HCT116 (cell line): ENCODE results near the gene MAP3K10. TPM values are rescaled to one million over a fixed set of nuclear protein-coding genes. Genes with fewer than 3 reads are reported as not detected.

Experiments
- ATAC-seq: fragments of 200-7000 bp; cut with Tn5 transposase; 2 replicates; pipeline ENCODE4 v1.9.1; 2020; ENCODE audit warnings: mild to moderate bottlenecking, moderate library complexity
- BruUV-seq: library from RNA; stranded (reverse); fragments of 400-500 nt; replicated peaks from 2 replicates; lab custom pipeline; 2021; lab: Mats Ljungman, UMichigan
- CTCF ChIA-PET: fragments of 300-600 bp; sonication (Branson Sonifier 250); formaldehyde crosslinking; loops from one replicate; lab custom pipeline; 2021; ENCODE audit warnings: antibody characterized with exemption; lab: Charles Lee
- POLR2A ChIA-PET: fragments of 300-600, 350-600 bp; sonication (Branson Sonifier 250); formaldehyde crosslinking; loops from one replicate; lab custom pipeline; 2021; ENCODE audit warnings: antibody characterized with exemption; lab: Charles Lee
- RAD21 ChIA-PET, 2 experiments: fragments of 300-600 bp; sonication (Branson Sonifier 250); formaldehyde crosslinking; loops; one replicate each; lab custom pipeline; 2023; ENCODE audit warnings: low total read pairs in 2 of 2; ENCODE audit not compliant: uncharacterized antibody in 2 of 2, unreplicated experiment in 2 of 2, low non-redundant PET in 1 of 2; lab: Charles Lee
- DNase-seq: peaks from one replicate; pipeline ENCODE4 v3.0.0-alpha.2; 2010; ENCODE audit warnings: low read depth, low spot score
- H2AFZ ChIP-seq: fragments of 200-600 bp; shearing (Covaris generic), sonication (generic); 2 replicates; pipeline ENCODE4 v1.6.1; 2017; ENCODE audit warnings: low read depth, mixed run types, mixed read lengths, antibody characterized with exemption, low read length; ENCODE audit not compliant: poor library complexity, severe bottlenecking
- H3K27ac ChIP-seq: 2 replicates; pipeline ENCODE4 v1.5.1; 2012; ENCODE audit warnings: low read depth, low read length
- H3K27me3 ChIP-seq: fragments of 200-600 bp; sonication (generic); 2 replicates; pipeline ENCODE4 v1.6.1; 2016; ENCODE audit warnings: mixed run types, low read length, mixed read lengths; ENCODE audit not compliant: insufficient read depth
- H3K36me3 ChIP-seq, 2 experiments: fragments of 200-500 bp in 1 of 2; fragments of 200-600 bp in 1 of 2; sonication (Bioruptor generic) in 1 of 2; sonication (generic) in 1 of 2; 2 replicates each; pipeline versions ENCODE4 v1.5.1 to v1.6.1; 2014 to 2016; ENCODE audit warnings: low read length in 2 of 2, inconsistent platforms in 1 of 2, mixed read lengths in 1 of 2, mixed run types in 1 of 2; ENCODE audit not compliant: insufficient read depth in 2 of 2, control insufficient read depth in 1 of 2
- H3K4me1 ChIP-seq, 2 experiments: fragments of 200-600 bp in 1 of 2; sonication (generic) in 1 of 2; 2 replicates each; pipeline versions ENCODE4 v1.5.1 to v1.6.1; 2012 to 2017; ENCODE audit warnings: low read length in 2 of 2, inconsistent platforms in 1 of 2, mild to moderate bottlenecking in 1 of 2, mixed read lengths in 1 of 2, mixed run types in 1 of 2, moderate library complexity in 1 of 2; ENCODE audit not compliant: insufficient read depth in 2 of 2, control insufficient read depth in 1 of 2
- H3K4me2 ChIP-seq: fragments of 200-600 bp; sonication (generic); 2 replicates; pipeline ENCODE4 v1.6.1; 2017; ENCODE audit warnings: mixed run types, low read length, mixed read lengths
- H3K4me3 ChIP-seq, 2 experiments: fragments of 200-600 bp in 1 of 2; sonication (generic) in 1 of 2; replicated peaks in 1 of 2; 2 replicates each; pipeline ENCODE4 v1.5.1; 2011 to 2016; ENCODE audit warnings: low read length in 2 of 2, control low read depth in 1 of 2, low read depth in 1 of 2, mild to moderate bottlenecking in 1 of 2, mixed read lengths in 1 of 2, mixed run types in 1 of 2
- H3K79me2 ChIP-seq: fragments of 200-600 bp; sonication (generic); 2 replicates; pipeline ENCODE4 v1.6.1; 2017; ENCODE audit warnings: mild to moderate bottlenecking, mixed run types, low read length, moderate library complexity, mixed read lengths; ENCODE audit not compliant: insufficient read depth
- H3K9ac ChIP-seq: fragments of 200-600 bp; sonication (generic); 2 replicates; pipeline ENCODE4 v1.6.1; 2016; ENCODE audit warnings: low read length, mixed read lengths
- H3K9me2 ChIP-seq: fragments of 200-600 bp; sonication (generic), shearing (Covaris generic); 2 replicates; pipeline ENCODE4 v1.6.1; 2017; ENCODE audit warnings: mixed run types, mild to moderate bottlenecking, moderate library complexity; ENCODE audit not compliant: insufficient read depth
- H3K9me3 ChIP-seq, 2 experiments: fragments of 200-500 bp in 1 of 2; fragments of 200-600 bp in 1 of 2; sonication (Bioruptor generic) in 1 of 2; sonication (generic) in 1 of 2; 2 replicates each; pipeline ENCODE4 v1.6.1; 2014 to 2017; ENCODE audit warnings: low read length in 2 of 2, mixed read lengths in 2 of 2, inconsistent platforms in 1 of 2, low read depth in 1 of 2, mild to moderate bottlenecking in 1 of 2, mixed run types in 1 of 2, moderate library complexity in 1 of 2; ENCODE audit not compliant: control insufficient read depth in 1 of 2, insufficient read depth in 1 of 2
- H4K20me1 ChIP-seq: fragments of 200-600 bp; sonication (generic), shearing (Covaris generic); 2 replicates; pipeline ENCODE4 v1.6.1; 2017; ENCODE audit warnings: mixed run types, mild to moderate bottlenecking, moderate library complexity; ENCODE audit not compliant: insufficient read depth
- CEBPB ChIP-seq: IDR thresholded peaks from 2 replicates; pipeline ENCODE4 v1.6.1; 2012; ENCODE audit warnings: low read depth
- CTCF ChIP-seq, 3 experiments: fragments of 200-600 bp in 1 of 3; sonication (generic) in 1 of 3; IDR thresholded peaks in 2 of 3; conservative IDR thresholded peaks in 1 of 3; 2 replicates each; pipeline ENCODE4 v1.5.1; 2012 to 2017; ENCODE audit warnings: low read depth in 2 of 3, low read length in 2 of 3, antibody characterized with exemption in 1 of 3, borderline replicate concordance in 1 of 3, control low read depth in 1 of 3, mild to moderate bottlenecking in 1 of 3, mixed read lengths in 1 of 3, mixed run types in 1 of 3, moderate library complexity in 1 of 3; ENCODE audit not compliant: insufficient read depth in 1 of 3
- ELF1 ChIP-seq: IDR thresholded peaks from 2 replicates; pipeline ENCODE4 v1.6.1; 2012; ENCODE audit warnings: low read depth, borderline replicate concordance
- EZH2 ChIP-seq: fragments of 200-600 bp; sonication (generic); IDR thresholded peaks from 2 replicates; pipeline ENCODE4 v1.6.1; 2017; ENCODE audit warnings: antibody characterized with exemption, mixed run types
- MAX ChIP-seq: IDR thresholded peaks from 2 replicates; pipeline ENCODE4 v1.6.1; 2012
- POLR2A ChIP-seq: IDR thresholded peaks from 2 replicates; pipeline ENCODE4 v1.7.0; 2011; ENCODE audit warnings: borderline replicate concordance; ENCODE audit not compliant: insufficient read depth, insufficient read length; ENCODE audit errors: extremely low read depth
- POLR2AphosphoS5 ChIP-seq: IDR thresholded peaks from 2 replicates; pipeline ENCODE4 v1.6.1; 2011; ENCODE audit warnings: mild to moderate bottlenecking, low read depth, low read length, moderate library complexity
- TCF7L2 ChIP-seq: IDR thresholded peaks from 2 replicates; pipeline ENCODE4 v1.7.0; 2011; ENCODE audit warnings: borderline replicate concordance, inconsistent platforms; ENCODE audit not compliant: insufficient read depth, insufficient read length; ENCODE audit errors: extremely low read depth
- intact Hi-C: fragments of 100-400 bp; cut with micrococcal nuclease; formaldehyde crosslinking; loops from 2 replicates; pipeline ENCODE4 v1.10.0; 2022
- total RNA-seq: library from RNA; stranded (reverse); gene quantifications from one replicate; pipeline ENCODE4 v1.2.1, GENCODE V29; 2021; ENCODE audit not compliant: unreplicated experiment

The MAP3K10 gene
- total RNA-seq, 1 experiment from 2014 or later: 17.3 TPM

GRCh38 chr19:40157059-40157458 lies 34.2 kb upstream of the MAP3K10 start:
- TF ChIP-seq CEBPB (no peak), CTCF (IDR thresholded peaks at IDR 0.05 in 2 of 3, conservative IDR thresholded peaks at IDR 0.05 in 1 of 3; ENCODE audit: borderline replicate concordance in 1 of 3, insufficient read depth in 1 of 3, low read depth in 2 of 3, low read length in 2 of 3) (no peak), POLR2A (no peak), EZH2 (no peak), ELF1 (no peak), MAX (no peak), POLR2AphosphoS5 (no peak), TCF7L2 (no peak)
- DNase-seq (no peak), ATAC-seq (no peak)
- H3K4me1 ChIP-seq: peaks cover 0 to 5% of the 10 kb centered on the region in 2 experiments; a peak in 2 of 4 replicates
- H3K27ac ChIP-seq: no peak overlapping the region
- ChIA-PET CTCF (interaction anchor here (0.6 to 5.6 kb wide), 5 partner anchors 8 to 970 kb away, joined by 3 to 21 read pairs (median 4); partner anchors contain the start of gene TTC9B), POLR2A (interaction anchor here (0.6 to 0.8 kb wide), 2 partner anchors 10 to 66 kb away, joined by 3 read pairs; no protein-coding TSS in a partner anchor), RAD21 (interaction anchor here in 1 of 2 experiments (0.7 kb wide), 1 partner anchor 44 kb away, joined by 3 read pairs; no protein-coding TSS in a partner anchor)
- H3K27me3 ChIP-seq: no peaks in the 10 kb centered on the region
- intact Hi-C loops: no loop called here
- H3K9ac ChIP-seq: no peak overlapping the region
- H3K36me3 ChIP-seq: no peaks in the 10 kb centered on the region
- H4K20me1 ChIP-seq: no peaks in the 10 kb centered on the region
- H2AFZ ChIP-seq: no peak overlapping the region
- no peak overlapping the region for H3K4me3 ChIP-seq
- H3K79me2 ChIP-seq: no peaks in the 10 kb centered on the region
- H3K9me2 ChIP-seq: no peaks in the 10 kb centered on the region
- no TSS peak for BruUV-seq
- no peak overlapping the region for H3K4me2 ChIP-seq
- H3K9me3 ChIP-seq: no peaks in the 10 kb centered on the region
